CD4-positive, alpha-beta memory T cell (primary cell): Measurements from ENCODE around the gene MAGIX. TPM values are rescaled to one million over a fixed set of nuclear protein-coding genes. Genes with fewer than 3 reads are reported as not detected.
A peak's percentile ranks its signal among the peaks of the same experiment; 100 is the strongest.
"Not testable (repeated sequence)": the region's sequence is repeated elsewhere in the genome, so short reads cannot be mapped to it uniquely, and the experiment has no call there.

ENCODE experiments used
- CTCF ChIA-PET: fragments of 350-600 bp; sonication (Branson Sonifier 250); formaldehyde crosslinking; loops from one replicate; lab custom pipeline; 2021; ENCODE audit warnings: inconsistent platforms; ENCODE audit not compliant: partially characterized antibody; lab: Charles Lee
- POLR2A ChIA-PET: fragments of 350-600 bp; sonication (Branson Sonifier 250); formaldehyde crosslinking; loops from one replicate; lab custom pipeline; 2021; ENCODE audit not compliant: partially characterized antibody; lab: Charles Lee
- DNase-seq, 5 donors: peaks; one replicate each; pipeline versions ENCODE4 v3.0.0 to v3.0.0-alpha.2; 2020 to 2022; ENCODE audit warnings: mixed read lengths in 1 of 5
- H3K27ac ChIP-seq: one replicate; pipeline ENCODE4 v1.7.0; 2013; ENCODE audit warnings: low read depth, low read length
- H3K27me3 ChIP-seq: 2 replicates; pipeline ENCODE4 v1.7.0; 2013; ENCODE audit warnings: mild to moderate bottlenecking, low read length, moderate library complexity; ENCODE audit not compliant: insufficient read depth
- H3K36me3 ChIP-seq: 2 replicates; pipeline ENCODE4 v1.7.0; 2013; ENCODE audit warnings: mild to moderate bottlenecking, low read length, moderate library complexity; ENCODE audit not compliant: insufficient read depth
- H3K4me1 ChIP-seq: 2 replicates; pipeline ENCODE4 v1.7.0; 2013; ENCODE audit warnings: mild to moderate bottlenecking, low read length, moderate library complexity; ENCODE audit not compliant: insufficient read depth
- H3K4me3 ChIP-seq, 2 donors: one replicate each; pipeline ENCODE4 v1.7.0; 2013; ENCODE audit warnings: low read length in 2 of 2, mild to moderate bottlenecking in 1 of 2
- H3K9me3 ChIP-seq, 2 donors: one replicate each; pipeline ENCODE4 v1.7.0; 2013; ENCODE audit warnings: low read length in 2 of 2, control low read depth in 1 of 2; ENCODE audit not compliant: control insufficient read depth in 1 of 2
- H3K27ac Mint-ChIP-seq, 7 donors: one replicate each; pipeline ENCODE4 v1.8.0; 2020 to 2021; ENCODE audit warnings: mixed read lengths in 7 of 7, mild to moderate bottlenecking in 6 of 7, inconsistent platforms in 3 of 7, moderate library complexity in 3 of 7
- H3K27me3 Mint-ChIP-seq, 2 donors: one replicate each; pipeline ENCODE4 v1.8.0; 2020 to 2021; ENCODE audit warnings: mixed read lengths in 2 of 2
- H3K36me3 Mint-ChIP-seq, 2 donors: one replicate each; pipeline ENCODE4 v1.8.0; 2020 to 2021; ENCODE audit warnings: mixed read lengths in 2 of 2, inconsistent platforms in 1 of 2, mild to moderate bottlenecking in 1 of 2
- H3K4me1 Mint-ChIP-seq, 4 donors: one replicate each; pipeline ENCODE4 v1.8.0; 2020 to 2021; ENCODE audit warnings: mixed read lengths in 4 of 4, mild to moderate bottlenecking in 1 of 4
- H3K4me3 Mint-ChIP-seq, 8 donors: one replicate each; pipeline ENCODE4 v1.8.0; 2020 to 2021; ENCODE audit warnings: mixed read lengths in 8 of 8, mild to moderate bottlenecking in 7 of 8, moderate library complexity in 6 of 8, inconsistent platforms in 3 of 8
- H3K9me3 Mint-ChIP-seq, 8 donors: one replicate each; pipeline ENCODE4 v1.8.0; 2020 to 2021; ENCODE audit warnings: mixed read lengths in 8 of 8, mild to moderate bottlenecking in 5 of 8, inconsistent platforms in 3 of 8, moderate library complexity in 1 of 8
- intact Hi-C: fragments of 100-400 bp; cut with micrococcal nuclease; formaldehyde crosslinking; loops from one replicate; pipeline ENCODE4 v1.15.1; 2023
- polyA plus RNA-seq, 2 donors: library from polyadenylated mRNA; unstranded; fragments of 300-500 nt; fragmentation: Illumina TruSeq; gene quantifications; one replicate each; pipeline ENCODE4 v1.2.3, GENCODE V29; 2021
- total RNA-seq, 2 experiments: library from RNA; stranded (reverse); gene quantifications; one replicate each; pipeline ENCODE4 v1.2.3, GENCODE V29; 2021

The MAGIX gene
- total RNA-seq (1 to 10 TPM; 1.6 to 2.2 TPM), polyA plus RNA-seq (under 1 TPM; 0.21 to 0.94 TPM)

GRCh38 chrX:49162620-49163019, at the start of gene MAGIX:
Gene MAGIX (plus strand): TSS chrX:49162758. CDS start chrX:49162890, 132 bp downstream.
- Histone ChIP-seq H3K9me3 (no peaks in the 10 kb centered on the region), H3K4me1 (peaks cover 32% of the 10 kb centered on the region), H3K27ac (peak within 1 kb of the TSS; percentile 58), H3K36me3 (no peaks in the 10 kb centered on the region), H3K4me3 (peak within 1 kb of the TSS in 1 of 2 donors; percentile 50), H3K27me3 (no peaks in the 10 kb centered on the region)
- H3K9me3 Mint-ChIP-seq = peaks cover 0 to 4% (median 0%) of the 10 kb centered on the region in 8 donors
- no peak for DNase-seq
- ChIA-PET POLR2A (no interaction called here), CTCF (no interaction called here)
- H3K4me1 Mint-ChIP-seq = peaks cover 11 to 37% (median 24%) of the 10 kb centered on the region in 4 donors
- intact Hi-C loops = loop anchor here (5.0 to 10.0 kb wide), 2 partner anchors 88 to 205 kb away; partner anchors contain the start of genes OTUD5, PRAF2 and WDR45
- H3K27me3 Mint-ChIP-seq = no peaks in the 10 kb centered on the region
- H3K4me3 Mint-ChIP-seq = peak within 1 kb of the TSS in 7 of 8 donors; percentile 46 to 77 (median 67)
- peaks cover 0 to 1% of the 10 kb centered on the region in 2 donors for H3K36me3 Mint-ChIP-seq
- H3K27ac Mint-ChIP-seq = peak within 1 kb of the TSS in 5 of 7 donors; percentile 25 to 95 (median 36)

GRCh38 chrX:49116076-49116475, 46.5 kb upstream of the MAGIX start:
- H3K4me3 ChIP-seq = no peak overlapping the region
- H3K9me3 ChIP-seq = no peaks in the 10 kb centered on the region
- H3K27ac Mint-ChIP-seq = peak overlapping the region in 3 of 7 donors; percentile 25 to 58 (median 56)
- peaks cover 26% of the 10 kb centered on the region for H3K4me1 ChIP-seq
- intact Hi-C loops = no loop called here
- no peaks in the 10 kb centered on the region for H3K27me3 ChIP-seq
- ChIA-PET CTCF (no interaction called here), POLR2A (no interaction called here)
- peaks cover 30% of the 10 kb centered on the region for H3K36me3 ChIP-seq
- H3K4me3 Mint-ChIP-seq = peak overlapping the region in 4 of 8 donors; percentile 32 to 93 (median 48)
- no peaks in the 10 kb centered on the region for H3K27me3 Mint-ChIP-seq
- DNase-seq = no peak
- H3K27ac ChIP-seq = peak overlapping the region; percentile 34
- no peaks in the 10 kb centered on the region for H3K9me3 Mint-ChIP-seq
- H3K36me3 Mint-ChIP-seq = peaks cover 25 to 43% of the 10 kb centered on the region in 2 donors
- H3K4me1 Mint-ChIP-seq = peaks cover 11 to 24% (median 17%) of the 10 kb centered on the region in 4 donors

- Histone ChIP-seq H3K4me1 (peaks cover 26% of the 10 kb centered on the region), H3K27me3 (no peaks in the 10 kb centered on the region), H3K4me3 (peak overlapping the region in 1 of 2 donors; percentile 5), H3K27ac (peak overlapping the region; percentile 34), H3K36me3 (peaks cover 35% of the 10 kb centered on the region), H3K9me3 (no peaks in the 10 kb centered on the region)
- H3K27me3 Mint-ChIP-seq = no peaks in the 10 kb centered on the region
- no peaks in the 10 kb centered on the region for H3K9me3 Mint-ChIP-seq
- peak overlapping the region in 5 of 7 donors; percentile 25 to 67 (median 56) for H3K27ac Mint-ChIP-seq
- POLR2A ChIA-PET = interaction anchor here (0.9 kb wide), 2 partner anchors 36 to 50 kb away, joined by 3 to 4 read pairs; no protein-coding TSS in a partner anchor
- peak overlapping the region in 7 of 8 donors; percentile 10 to 93 (median 72) for H3K4me3 Mint-ChIP-seq
- intact Hi-C loops = no loop called here
- DNase-seq = no peak
- CTCF ChIA-PET = no interaction called here
- peaks cover 29 to 49% of the 10 kb centered on the region in 2 donors for H3K36me3 Mint-ChIP-seq
- H3K4me1 Mint-ChIP-seq = peaks cover 14 to 29% (median 18%) of the 10 kb centered on the region in 4 donors
Observed at GRCh38 chrX:49116716-49117115, 45.8 kb upstream of the MAGIX start.

GRCh38 chrX:49117581-49117980, 45.0 kb upstream of the MAGIX start:
- Histone ChIP-seq H3K4me1 (peaks cover 29% of the 10 kb centered on the region), H3K27me3 (no peaks in the 10 kb centered on the region), H3K36me3 (peaks cover 28% of the 10 kb centered on the region), H3K27ac (peak overlapping the region; percentile 34), H3K9me3 (no peaks in the 10 kb centered on the region), H3K4me3 (peak overlapping the region; percentile 11 to 43)
- H3K27ac Mint-ChIP-seq = peak overlapping the region; percentile 72 to 97 (median 93)
- peaks cover 16 to 37% (median 23%) of the 10 kb centered on the region in 4 donors for H3K4me1 Mint-ChIP-seq
- intact Hi-C loops = no loop called here
- peak overlapping the region; percentile 87 to 93 (median 89) for H3K4me3 Mint-ChIP-seq
- no peaks in the 10 kb centered on the region for H3K27me3 Mint-ChIP-seq
- ChIA-PET POLR2A (interaction anchor here (0.9 kb wide), 1 partner anchor 37 kb away, joined by 3 read pairs; no protein-coding TSS in a partner anchor), CTCF (no interaction called here)
- no peak for DNase-seq
- H3K36me3 Mint-ChIP-seq = peaks cover 25 to 47% of the 10 kb centered on the region in 2 donors
- no peaks in the 10 kb centered on the region for H3K9me3 Mint-ChIP-seq

GRCh38 chrX:49120091-49120490, 42.5 kb upstream of the MAGIX start:
- Mint-ChIP-seq H3K36me3 (peaks cover 25 to 47% of the 10 kb centered on the region in 2 donors), H3K4me3 (peak overlapping the region in 2 of 8 donors; percentile 25 to 73), H3K27me3 (no peaks in the 10 kb centered on the region), H3K27ac (no peak overlapping the region), H3K4me1 (peaks cover 23 to 50% (median 33%) of the 10 kb centered on the region in 4 donors), H3K9me3 (no peaks in the 10 kb centered on the region)
- Histone ChIP-seq H3K4me3 (no peak overlapping the region), H3K36me3 (peaks cover 19% of the 10 kb centered on the region), H3K9me3 (no peaks in the 10 kb centered on the region), H3K27me3 (no peaks in the 10 kb centered on the region), H3K27ac (no peak overlapping the region), H3K4me1 (peaks cover 34% of the 10 kb centered on the region)
- ChIA-PET POLR2A (no interaction called here), CTCF (no interaction called here)
- DNase-seq = no peak
- intact Hi-C loops = loop anchor here (5.0 kb wide), 2 partner anchors 78 to 163 kb away; partner anchors contain the start of genes OTUD5 and TFE3

- peak overlapping the region; percentile 85 for H3K27ac ChIP-seq
- DNase-seq = no peak
- peak overlapping the region in 7 of 8 donors; percentile 20 to 98 (median 96) for H3K4me3 Mint-ChIP-seq
- H3K36me3 Mint-ChIP-seq = peaks cover 15 to 31% of the 10 kb centered on the region in 2 donors
- POLR2A ChIA-PET = interaction anchor here (0.6 to 1.3 kb wide), 2 partner anchors 12 to 42 kb away, joined by 3 to 4 read pairs; no protein-coding TSS in a partner anchor
- peak overlapping the region in 5 of 7 donors; percentile 93 to 99 (median 97) for H3K27ac Mint-ChIP-seq
- no peaks in the 10 kb centered on the region for H3K27me3 Mint-ChIP-seq
- intact Hi-C loops = loop anchor here (2.0 to 5.0 kb wide), 5 partner anchors 22 to 165 kb away; partner anchors contain the start of genes OTUD5 and TFE3
- H3K27me3 ChIP-seq = no peaks in the 10 kb centered on the region
- peaks cover 10% of the 10 kb centered on the region for H3K36me3 ChIP-seq
- H3K4me1 Mint-ChIP-seq = peaks cover 17 to 33% (median 24%) of the 10 kb centered on the region in 4 donors
- peaks cover 15% of the 10 kb centered on the region for H3K4me1 ChIP-seq
- no peaks in the 10 kb centered on the region for H3K9me3 ChIP-seq
- peak overlapping the region; percentile 65 to 84 for H3K4me3 ChIP-seq
- CTCF ChIA-PET = no interaction called here
- peaks cover 0 to 2% (median 0%) of the 10 kb centered on the region in 8 donors for H3K9me3 Mint-ChIP-seq
Observed at GRCh38 chrX:49122499-49122898, 40.1 kb upstream of the MAGIX start.

GRCh38 chrX:49127742-49128258, 34.8 kb upstream of the MAGIX start:
- H3K27me3 Mint-ChIP-seq, H3K4me3 Mint-ChIP-seq, H3K9me3 Mint-ChIP-seq, H3K4me3 ChIP-seq, POLR2A ChIA-PET, intact Hi-C loops, CTCF ChIA-PET, H3K36me3 Mint-ChIP-seq, H3K27ac ChIP-seq, H3K4me1 ChIP-seq, H3K27ac Mint-ChIP-seq, H3K36me3 ChIP-seq, DNase-seq, H3K27me3 ChIP-seq, H3K9me3 ChIP-seq: not testable (repeated sequence)
- peaks cover 6 to 11% (median 9%) of the 10 kb centered on the region in 4 donors for H3K4me1 Mint-ChIP-seq
